CD4-positive, alpha-beta T cell treated with Interleukin-17A for 1 hour (primary cell): ENCODE measurements around the gene RPL27.
"Not testable (repeated sequence)": the region's sequence is repeated elsewhere in the genome, so short reads cannot be mapped to it uniquely, and the experiment has no call there.

Source experiments
- DNase-seq: peaks from one replicate; pipeline ENCODE4 v3.0.0-alpha.2; 2020

RPL27 gene

DNA sequence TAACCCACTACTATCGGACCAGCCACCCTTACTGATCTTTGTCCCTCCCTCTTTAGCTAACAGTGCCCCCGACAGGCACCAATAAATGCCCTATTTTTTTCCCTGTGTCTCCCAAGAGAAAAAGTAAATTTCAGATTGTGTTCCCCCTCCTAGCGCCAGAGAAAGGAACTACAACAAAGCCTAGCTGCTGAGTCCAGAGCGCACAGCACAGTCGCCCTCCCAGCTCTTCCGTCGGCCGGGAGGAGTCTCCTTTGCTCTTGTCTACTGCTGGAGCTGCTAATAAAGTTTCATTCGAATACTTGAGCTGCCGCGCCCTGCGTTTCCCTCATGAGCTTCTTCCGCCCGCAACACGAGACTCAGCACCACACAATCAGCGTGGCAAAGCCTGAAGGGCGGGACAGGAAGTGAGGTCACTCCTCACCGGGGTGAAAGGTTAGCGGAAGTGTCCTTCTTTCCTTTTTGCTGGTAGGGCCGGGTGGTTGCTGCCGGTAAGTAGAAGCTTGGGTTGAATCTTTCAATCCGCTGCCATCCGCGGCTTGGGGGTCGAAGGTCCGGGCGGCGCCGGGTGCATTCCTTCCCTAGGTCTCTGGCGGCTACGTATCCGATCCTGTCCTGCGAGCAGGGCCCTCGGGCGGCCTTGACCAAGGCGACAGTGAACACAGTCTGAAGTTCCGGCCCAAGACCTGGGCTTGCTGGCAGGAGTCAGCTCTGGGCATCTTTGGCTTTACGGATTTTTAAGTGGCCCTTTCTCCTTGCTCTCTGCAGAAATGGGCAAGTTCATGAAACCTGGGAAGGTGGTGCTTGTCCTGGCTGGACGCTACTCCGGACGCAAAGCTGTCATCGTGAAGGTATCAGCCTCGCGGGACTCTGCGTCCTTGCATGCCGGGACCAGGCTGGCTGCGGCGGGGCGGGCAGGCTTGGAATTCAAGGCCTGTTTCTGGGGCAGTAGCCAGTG, at the start of gene RPL27:
Gene RPL27 (plus strand): TSS at position 436 of the 955 bp plus-strand sequence. CDS start 332 bp downstream, at position 768.
- DNase-seq: peak; percentile 99

- no peak for DNase-seq
Observed at GRCh38 chr17:42950044-42950783, 48.0 kb upstream of the RPL27 start.

- no peak for DNase-seq
Observed at GRCh38 chr17:42953669-42954068, 44.5 kb upstream of the RPL27 start.

DNA sequence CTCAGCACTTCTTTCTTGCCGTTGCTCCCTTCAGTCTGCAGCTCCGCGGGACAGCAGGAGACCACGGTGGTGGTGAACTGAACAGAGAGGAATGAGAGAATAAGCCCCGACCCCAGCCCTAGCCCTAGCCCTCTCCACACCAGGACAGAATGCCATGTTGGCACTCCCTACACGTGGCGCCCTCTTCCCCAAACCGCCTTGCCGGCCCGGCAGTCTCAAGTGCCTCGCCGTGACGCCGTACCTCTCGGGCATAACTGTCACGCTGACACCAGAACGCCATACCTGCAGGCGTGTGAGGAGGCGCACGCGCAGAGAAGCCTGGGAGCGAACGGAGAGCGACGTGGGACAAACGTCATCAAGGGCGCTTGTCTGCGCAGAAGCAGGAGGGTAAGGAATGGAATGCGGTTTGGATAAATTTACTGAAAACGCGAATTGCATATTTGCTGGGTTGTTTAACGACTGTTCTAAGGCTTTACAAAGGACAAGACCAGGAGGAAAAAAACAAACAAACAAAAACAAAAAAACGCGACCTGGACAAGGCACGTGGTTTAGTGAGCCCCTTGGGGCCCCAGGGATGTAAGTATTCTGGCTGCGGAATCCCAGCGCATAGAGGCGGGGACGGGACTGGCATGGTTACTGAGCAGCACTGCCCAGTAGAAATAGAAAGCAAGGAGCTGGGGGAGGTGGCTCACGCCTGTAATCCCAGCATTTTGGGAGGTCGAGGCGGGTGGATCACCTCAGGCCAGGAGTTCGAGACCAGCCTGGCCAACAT, 33.9 kb upstream of the RPL27 start, which contains the start of gene AARSD1:
Gene AARSD1 (minus strand): TSS at position 294 of the 772 bp plus-strand sequence. CDS start 14 bp downstream, at position 280.
- DNase-seq: peak; percentile 93

- DNase-seq: no peak
Observed at GRCh38 chr17:42967925-42968324, 30.3 kb upstream of the RPL27 start.

- DNase-seq: no peak
Observed at GRCh38 chr17:42969001-42969581, 29.1 kb upstream of the RPL27 start.

DNA sequence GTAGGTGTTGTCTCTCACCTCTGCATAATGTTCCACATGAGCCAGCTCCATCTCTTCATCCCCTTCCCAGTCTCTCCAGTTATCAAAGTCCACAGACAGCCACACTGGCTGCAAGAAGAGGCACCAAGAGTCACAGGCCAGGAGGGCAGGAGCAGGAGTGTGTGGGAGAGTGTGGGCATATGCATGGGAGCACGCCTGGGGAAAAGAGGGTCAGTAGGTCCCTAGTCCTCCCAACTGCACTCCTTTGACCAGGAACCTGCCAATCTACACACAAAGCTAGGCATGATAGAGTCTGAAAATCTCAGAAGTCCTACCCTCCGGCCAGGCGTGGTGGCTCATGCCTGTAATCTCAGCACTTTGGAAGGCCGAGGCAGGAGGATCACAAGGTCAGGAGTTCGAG, 26.6 kb upstream of the RPL27 start:
- no peak for DNase-seq

DNA sequence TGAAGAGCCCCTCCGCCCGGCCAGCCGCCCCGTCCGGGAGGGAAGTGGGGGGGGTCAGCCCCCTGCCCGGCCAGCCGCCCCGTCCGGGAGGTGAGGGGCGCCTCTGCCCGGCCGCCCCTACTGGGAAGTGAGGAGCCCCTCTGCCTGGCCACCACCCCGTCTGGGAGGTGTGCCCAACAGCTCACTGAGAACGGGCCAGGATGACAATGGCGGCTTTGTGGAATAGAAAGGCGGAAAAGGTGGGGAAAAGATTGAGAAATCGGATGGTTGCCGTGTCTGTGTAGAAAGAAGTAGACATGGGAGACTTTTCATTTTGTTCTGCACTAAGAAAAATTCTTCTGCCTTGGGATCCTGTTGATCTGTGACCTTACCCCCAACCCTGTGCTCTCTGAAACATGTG, 24.9 kb upstream of the RPL27 start:
- not testable (repeated sequence) for DNase-seq

GRCh38 chr17:42975265-42975664, 23.0 kb upstream of the RPL27 start:
- no peak for DNase-seq

DNA sequence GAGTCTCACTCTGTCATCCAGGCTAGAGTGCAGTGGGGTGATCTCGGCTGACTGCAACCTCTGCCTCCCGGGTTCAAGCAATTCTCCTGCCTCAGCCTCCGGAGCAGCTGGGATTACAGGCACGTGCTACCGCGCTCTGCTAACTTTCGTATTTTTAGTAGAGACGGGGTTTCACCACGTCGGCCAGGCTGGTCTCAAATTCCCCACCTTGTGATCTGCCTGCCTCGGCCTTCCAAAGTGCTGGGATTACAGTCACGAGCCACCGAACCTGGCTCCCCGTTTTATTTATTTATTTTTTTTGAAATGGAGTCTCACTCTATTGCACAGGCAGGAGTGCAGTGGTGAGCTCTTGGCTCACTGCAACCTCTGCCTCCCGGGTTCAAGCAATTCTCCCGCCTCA, 22.5 kb upstream of the RPL27 start:
- not testable (repeated sequence) for DNase-seq

DNA sequence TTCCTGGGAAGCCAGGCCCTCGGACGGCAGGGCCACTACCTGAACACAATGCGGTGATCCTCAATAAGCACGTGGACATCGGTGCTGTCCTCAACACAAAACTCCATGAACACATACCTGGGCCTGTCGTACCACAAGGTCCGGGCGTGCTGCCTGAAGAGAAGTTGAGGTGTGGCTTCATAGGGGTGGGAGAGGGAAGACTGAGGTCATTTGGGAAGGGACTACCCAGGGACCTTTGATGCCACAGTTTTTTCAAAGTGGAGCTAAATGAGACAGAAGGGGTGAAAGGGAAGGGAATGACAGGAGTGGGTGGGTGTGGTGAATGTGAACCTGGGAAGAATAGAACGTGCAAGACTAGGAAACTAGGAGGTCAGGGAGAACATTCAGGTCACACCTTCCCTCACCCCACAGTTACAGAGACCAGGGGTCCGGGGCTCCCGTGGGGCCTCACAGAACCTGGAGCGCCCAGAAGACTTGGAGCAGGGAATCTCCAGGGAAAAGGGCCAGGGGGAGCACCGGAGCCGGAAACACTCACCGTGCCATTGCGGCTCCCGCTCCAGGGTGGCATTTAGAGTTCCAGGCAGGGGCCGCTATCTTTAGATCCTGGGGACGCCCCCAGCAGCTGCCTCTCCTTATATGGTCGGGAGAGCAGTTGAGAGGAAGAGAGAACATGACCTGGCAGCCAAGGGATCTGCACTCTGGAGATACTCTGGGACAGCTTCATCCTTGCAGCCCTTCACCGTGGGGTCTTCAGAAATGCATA, 18.5 kb upstream of the RPL27 start, which contains the start of gene PTGES3L:
Gene PTGES3L (minus strand): TSS at position 570 of the 763 bp plus-strand sequence. CDS start 27 bp downstream, at position 543.
- DNase-seq: no peak

DNA sequence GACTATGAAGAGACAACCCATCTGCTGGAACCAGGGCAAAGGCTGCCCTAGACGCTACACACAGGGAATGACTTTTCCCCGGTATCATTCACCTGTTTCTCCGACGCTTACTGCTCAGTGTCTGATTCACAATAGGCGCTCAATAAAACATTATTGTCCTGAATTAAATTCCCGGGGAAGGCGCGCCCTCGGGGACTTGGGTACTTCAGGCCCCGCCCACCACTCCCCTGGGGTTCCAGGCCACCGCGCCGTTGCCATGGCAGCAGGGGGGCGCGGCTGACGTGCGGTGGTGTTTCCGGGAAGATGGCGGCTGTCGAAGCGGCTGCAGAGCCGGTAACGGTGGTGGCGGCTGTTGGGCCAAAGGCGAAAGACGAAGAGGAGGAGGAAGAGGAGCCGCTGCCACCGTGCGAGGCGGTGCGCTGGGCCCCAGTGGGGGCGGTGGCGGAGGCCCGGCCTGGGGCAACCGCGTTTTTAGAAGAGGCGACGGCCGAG, 17.9 kb upstream of the RPL27 start, which contains the start of gene RUNDC1:
Gene RUNDC1 (plus strand): TSS at position 292 of the 492 bp plus-strand sequence. CDS start 12 bp downstream, at position 304.
- peak; percentile 91 for DNase-seq

DNA sequence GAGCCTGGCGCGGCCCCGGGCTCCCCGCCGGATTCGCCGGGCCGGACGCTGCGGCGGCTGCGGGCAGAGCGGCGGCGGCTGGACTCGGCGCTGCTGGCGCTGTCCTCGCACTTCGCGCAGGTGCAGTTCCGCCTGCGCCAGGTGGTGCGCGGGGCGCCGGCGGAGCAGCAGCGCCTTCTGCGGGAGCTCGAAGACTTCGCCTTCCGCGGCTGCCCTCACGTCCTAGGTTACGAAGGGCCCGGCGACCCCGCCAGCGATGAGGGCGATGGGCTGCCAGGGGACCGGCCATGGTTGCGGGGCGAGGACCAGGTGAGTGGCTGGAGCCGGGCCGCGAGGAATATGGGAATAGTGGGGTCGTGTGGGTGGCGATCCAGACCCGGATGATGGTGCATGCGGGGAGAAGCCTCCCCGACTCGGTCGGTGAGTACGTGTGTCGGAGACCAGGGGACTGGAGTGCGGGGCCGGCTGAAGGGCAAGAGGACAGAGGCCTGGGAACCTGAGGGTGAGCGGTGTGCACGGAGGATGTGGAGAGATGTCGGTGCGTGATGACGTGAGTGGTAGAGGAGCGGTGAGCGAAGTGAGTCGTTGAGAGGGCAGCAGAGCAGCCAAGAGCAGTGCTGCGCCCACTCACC, 17.3 kb upstream of the RPL27 start:
- peak; percentile 56 for DNase-seq

DNA sequence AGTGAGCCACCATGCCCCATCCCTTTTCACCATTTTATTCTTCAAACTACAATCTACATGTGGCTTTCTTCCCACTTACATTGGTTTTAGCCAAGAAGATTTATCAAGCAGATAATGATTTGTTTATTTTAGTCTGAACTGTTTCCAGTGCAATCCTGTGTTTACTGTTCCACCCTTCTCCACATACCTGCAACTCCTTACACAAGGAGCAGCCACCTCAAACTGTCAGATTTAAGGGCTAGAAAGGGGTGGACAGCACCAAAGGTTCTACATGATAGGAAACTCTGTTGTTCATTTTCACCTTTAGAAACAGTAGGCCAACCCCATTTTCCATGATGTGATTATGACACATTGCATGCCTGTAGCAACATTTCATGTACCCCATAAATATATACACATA, 16.0 kb upstream of the RPL27 start:
- no peak for DNase-seq

DNA sequence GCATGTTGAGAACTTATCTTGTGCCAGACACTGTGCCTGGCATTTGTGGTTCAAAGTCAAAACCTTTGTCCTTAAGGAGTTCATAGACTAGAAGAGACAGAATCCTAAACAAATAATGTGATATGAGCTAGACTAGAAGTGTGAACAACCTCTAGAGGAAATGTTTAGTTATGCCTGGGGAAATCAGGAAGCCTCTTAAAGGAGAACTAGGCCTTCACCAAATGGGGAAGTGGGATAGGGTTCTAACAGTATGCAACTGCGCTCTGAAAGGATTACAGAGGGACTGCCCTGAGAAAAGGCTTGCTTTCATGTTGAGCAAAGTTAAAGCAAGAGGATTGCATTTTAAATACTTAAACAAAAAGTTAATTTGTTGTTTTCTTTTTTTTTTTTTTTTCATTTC, 13.0 kb upstream of the RPL27 start:
- no peak for DNase-seq

DNA sequence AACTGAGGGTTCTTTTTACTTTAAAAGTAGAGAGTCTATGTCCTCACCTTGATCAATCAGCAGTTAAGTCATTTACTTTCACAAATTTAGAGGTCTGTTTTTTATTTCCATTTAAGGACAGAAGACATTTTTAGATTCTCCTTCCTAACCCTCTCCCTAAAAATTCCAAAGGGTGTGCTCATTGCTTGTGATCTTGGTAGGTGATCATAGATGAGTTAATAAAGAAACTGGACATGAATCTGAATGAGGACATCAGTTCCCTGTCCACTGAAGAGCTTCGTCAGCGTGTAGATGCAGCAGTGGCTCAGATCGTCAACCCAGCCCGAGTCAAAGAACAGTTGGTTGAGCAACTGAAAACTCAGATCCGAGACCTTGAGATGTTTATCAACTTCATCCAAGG, 9.1 kb upstream of the RPL27 start:
- DNase-seq: no peak

GRCh38 chr17:42989726-42990652, 8.2 kb upstream of the RPL27 start:
- DNase-seq: no peak

DNA sequence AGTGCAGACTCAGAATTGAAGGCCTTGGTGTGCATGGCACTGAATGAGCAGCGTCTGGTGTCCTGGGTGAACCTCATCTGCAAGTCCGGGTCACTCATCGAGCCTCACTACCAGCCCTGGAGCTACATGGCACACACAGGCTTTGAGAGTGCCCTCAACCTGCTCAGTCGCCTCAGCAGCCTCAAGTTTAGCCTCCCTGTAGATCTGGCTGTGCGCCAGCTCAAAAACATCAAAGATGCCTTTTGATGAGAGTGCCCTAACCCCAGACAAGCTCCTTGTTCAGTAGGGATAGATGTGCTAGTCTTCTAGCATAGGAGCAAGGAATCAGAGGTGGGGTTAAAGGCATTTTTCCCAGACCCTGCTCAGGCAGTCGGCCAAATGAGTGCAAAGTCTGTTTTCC, 6.7 kb upstream of the RPL27 start:
- no peak for DNase-seq

- no peak for DNase-seq
Observed at GRCh38 chr17:42992872-42993271, 5.3 kb upstream of the RPL27 start.

- not testable (repeated sequence) for DNase-seq
Observed at GRCh38 chr17:42993913-42994312, 4.3 kb upstream of the RPL27 start.
